Esophagus squamous epithelium (tissue), 5 donors: ENCODE measurements around the gene GPC6. TPM values are rescaled to one million over a fixed set of nuclear protein-coding genes. Genes with fewer than 3 reads are reported as not detected.

ENCODE experiments used
- DNase-seq: peaks from one replicate; lab custom pipeline; 2025; lab: John Stamatoyannopoulos, UW
- H3K27ac ChIP-seq, 4 donors: fragments of 200-600 bp; sonication (generic); one replicate each; pipeline ENCODE4 v1.5.1; 2016 to 2019; ENCODE audit warnings: mild to moderate bottlenecking in 1 of 4
- H3K27me3 ChIP-seq, 4 donors: fragments of 200-600 bp; sonication (generic); 1 replicate in 3 of 4; 2 replicates in 1 of 4; pipeline versions ENCODE4 v1.5.1 to v1.6.0; 2017 to 2021; ENCODE audit warnings: antibody characterized with exemption in 1 of 4
- H3K36me3 ChIP-seq, 3 donors: fragments of 200-600 bp; sonication (generic); one replicate each; pipeline ENCODE4 v1.5.1; 2016 to 2019
- H3K4me1 ChIP-seq, 3 donors: fragments of 200-600 bp; sonication (generic); one replicate each; pipeline ENCODE4 v1.5.1; 2017 to 2019
- H3K4me3 ChIP-seq, 4 donors: fragments of 200-600 bp; sonication (generic); 1 replicate in 3 of 4; 2 replicates in 1 of 4; pipeline ENCODE4 v1.5.1; 2016 to 2019; ENCODE audit warnings: mild to moderate bottlenecking in 2 of 4, moderate library complexity in 1 of 4
- H3K9me3 ChIP-seq, 3 donors: fragments of 200-600 bp; sonication (generic); one replicate each; pipeline ENCODE4 v1.5.1; 2016 to 2019
- POLR2A ChIP-seq, 4 donors: fragments of 450-650 bp; IDR thresholded peaks; one replicate each; pipeline ENCODE4 v1.6.1; 2017; ENCODE audit warnings: antibody characterized with exemption in 4 of 4, mild to moderate bottlenecking in 4 of 4, moderate library complexity in 3 of 4
- WGBS, 2 donors: methylation state at CpG; one replicate each; pipeline ENCODE4 v1.1.5; 2018; 5-methylcytosine and 5-hydroxymethylcytosine counted together
- intact Hi-C: fragments of 100-400 bp; cut with DNase I; formaldehyde crosslinking; loops from one replicate; pipeline ENCODE4 v1.15.0; 2022
- total RNA-seq, 4 donors: library from RNA; depleted of rRNA; stranded (reverse); fragments of >200 nt; gene quantifications; one replicate each; pipeline ENCODE4 v1.1.0, GENCODE V29; 2016
- TF ChIP-seq, protein P1 (sequence below), 6 experiments: fragments of 450-650 bp in 4 of 6; fragments of 200-600 bp in 2 of 6; sonication (generic) in 2 of 6; IDR thresholded peaks; one replicate each; pipeline ENCODE4 v1.5.1; 2016 to 2019; ENCODE audit warnings: antibody characterized with exemption in 6 of 6, mild to moderate bottlenecking in 4 of 6, moderate library complexity in 4 of 6
- donor health status: DM: yes; HTN: yes; CAD: no.

Gene GPC6
- total RNA-seq, 4 donors from 2014 or later: 0.57 to 8.6 (median 2.6) TPM

DNA sequence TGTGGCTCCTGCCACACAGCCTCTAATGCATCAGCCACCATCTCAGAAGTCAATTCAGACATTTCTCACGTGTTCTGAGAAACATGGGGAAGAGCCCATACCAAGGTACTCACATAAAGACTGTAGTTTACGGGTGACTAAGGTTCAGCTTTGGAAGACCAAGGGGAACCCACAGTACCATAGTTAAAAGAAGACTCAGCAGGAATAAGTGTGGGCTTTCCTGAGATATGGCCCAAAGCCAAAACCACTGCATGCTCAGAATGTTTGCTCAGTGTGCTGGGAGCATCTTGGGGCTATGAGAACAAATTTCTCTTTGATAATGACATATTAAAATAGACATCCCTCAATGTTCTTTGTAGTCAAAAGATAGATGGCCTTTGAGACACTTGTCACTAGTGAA lies 969.1 kb downstream of the GPC6 start:
- TF ChIP-seq, protein P1, sequence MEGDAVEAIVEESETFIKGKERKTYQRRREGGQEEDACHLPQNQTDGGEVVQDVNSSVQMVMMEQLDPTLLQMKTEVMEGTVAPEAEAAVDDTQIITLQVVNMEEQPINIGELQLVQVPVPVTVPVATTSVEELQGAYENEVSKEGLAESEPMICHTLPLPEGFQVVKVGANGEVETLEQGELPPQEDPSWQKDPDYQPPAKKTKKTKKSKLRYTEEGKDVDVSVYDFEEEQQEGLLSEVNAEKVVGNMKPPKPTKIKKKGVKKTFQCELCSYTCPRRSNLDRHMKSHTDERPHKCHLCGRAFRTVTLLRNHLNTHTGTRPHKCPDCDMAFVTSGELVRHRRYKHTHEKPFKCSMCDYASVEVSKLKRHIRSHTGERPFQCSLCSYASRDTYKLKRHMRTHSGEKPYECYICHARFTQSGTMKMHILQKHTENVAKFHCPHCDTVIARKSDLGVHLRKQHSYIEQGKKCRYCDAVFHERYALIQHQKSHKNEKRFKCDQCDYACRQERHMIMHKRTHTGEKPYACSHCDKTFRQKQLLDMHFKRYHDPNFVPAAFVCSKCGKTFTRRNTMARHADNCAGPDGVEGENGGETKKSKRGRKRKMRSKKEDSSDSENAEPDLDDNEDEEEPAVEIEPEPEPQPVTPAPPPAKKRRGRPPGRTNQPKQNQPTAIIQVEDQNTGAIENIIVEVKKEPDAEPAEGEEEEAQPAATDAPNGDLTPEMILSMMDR (IDR thresholded peaks at IDR 0.05): no peak
- TF ChIP-seq POLR2A (IDR thresholded peaks at IDR 0.05): no peak
- Histone ChIP-seq H3K27me3 (no peaks in the 10 kb centered on the region), H3K4me1 (peaks cover 0 to 40% (median 7%) of the 10 kb centered on the region in 3 donors), H3K36me3 (no peaks in the 10 kb centered on the region), H3K4me3 (no peak overlapping the region), H3K9me3 (no peaks in the 10 kb centered on the region), H3K27ac (no peak overlapping the region)
- DNase-seq: no peak
- 52 to 82% methylated on average over 2 of the region's 2 CpGs for WGBS, 2 donors
- intact Hi-C loops: no loop called here

DNA sequence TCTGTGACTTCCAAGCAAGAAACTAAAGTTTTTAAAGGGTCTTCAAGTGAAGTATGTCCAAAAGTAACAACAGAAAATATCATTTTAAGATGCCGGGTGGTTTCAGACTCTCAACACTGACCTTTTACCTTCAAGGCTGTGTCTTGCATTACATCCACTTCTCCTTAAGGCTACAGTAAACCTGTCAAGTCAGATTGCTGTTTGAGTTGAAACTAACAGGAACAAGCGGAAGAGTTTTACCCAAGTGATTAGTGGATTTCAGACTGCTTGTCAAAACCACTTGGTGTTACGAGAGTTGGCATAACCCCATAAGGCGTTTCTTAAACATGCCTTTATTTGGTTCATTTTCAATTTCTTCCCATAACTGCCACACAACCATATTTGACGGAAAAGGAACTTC lies 969.8 kb downstream of the GPC6 start:
- TF ChIP-seq POLR2A (IDR thresholded peaks at IDR 0.05): no peak
- TF ChIP-seq, protein P1 (IDR thresholded peaks at IDR 0.05): no peak
- Histone ChIP-seq H3K9me3 (no peaks in the 10 kb centered on the region), H3K27me3 (no peaks in the 10 kb centered on the region), H3K27ac (no peak overlapping the region), H3K4me1 (peaks cover 0 to 35% (median 7%) of the 10 kb centered on the region in 3 donors), H3K4me3 (no peak overlapping the region), H3K36me3 (no peaks in the 10 kb centered on the region)
- DNase-seq: no peak
- WGBS, 2 donors: 32 to 36% methylated on average over 5 of the region's 5 CpGs
- intact Hi-C loops: no loop called here

DNA sequence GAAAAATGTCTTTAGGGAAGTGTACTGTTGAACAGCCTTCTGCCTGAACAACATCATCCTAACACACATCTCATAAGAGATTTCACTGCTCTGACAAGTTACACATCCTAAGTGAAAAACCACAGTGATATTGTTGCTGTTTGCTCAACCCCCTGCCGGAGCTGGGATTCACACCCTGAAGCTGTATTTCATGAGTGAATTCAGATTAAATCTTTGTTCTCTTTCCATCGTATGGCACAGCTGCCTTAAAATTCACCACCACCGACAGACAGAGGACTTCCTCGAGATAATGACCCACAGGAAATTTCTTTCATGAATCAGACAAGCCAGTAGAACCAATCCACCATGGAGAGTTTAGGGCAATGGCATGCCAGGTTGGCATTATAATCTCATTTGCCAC lies 972.1 kb downstream of the GPC6 start:
- Histone ChIP-seq H3K36me3 (no peaks in the 10 kb centered on the region), H3K27me3 (no peaks in the 10 kb centered on the region), H3K27ac (no peak overlapping the region), H3K4me3 (no peak overlapping the region), H3K9me3 (no peaks in the 10 kb centered on the region), H3K4me1 (peaks cover 0 to 34% (median 7%) of the 10 kb centered on the region in 3 donors)
- TF ChIP-seq, protein P1 (IDR thresholded peaks at IDR 0.05): no peak
- TF ChIP-seq POLR2A (IDR thresholded peaks at IDR 0.05): no peak
- DNase-seq: no peak
- intact Hi-C loops: no loop called here
- 56 to 58% methylated on average over 3 to 4 of the region's 4 CpGs for WGBS, 2 donors

DNA sequence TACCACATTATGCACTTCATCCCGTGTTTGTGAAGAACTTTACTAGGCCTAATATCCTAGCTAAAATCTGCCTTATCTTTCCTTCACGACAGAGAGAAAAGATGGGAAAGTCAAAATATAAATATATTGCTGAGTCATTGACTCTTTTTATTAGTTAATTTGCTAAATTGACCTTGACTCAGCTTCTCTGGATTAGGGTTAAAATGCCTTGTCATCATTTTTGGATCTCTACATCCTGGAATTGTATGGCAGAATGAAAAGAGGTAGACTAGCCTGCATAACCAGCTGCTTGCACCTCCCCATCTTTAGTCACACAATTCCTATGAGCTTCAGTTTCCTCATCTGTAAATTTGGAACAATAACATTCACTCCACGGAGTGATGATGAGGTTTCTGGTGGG lies 972.5 kb downstream of the GPC6 start:
- Histone ChIP-seq H3K27ac (no peak overlapping the region), H3K27me3 (no peaks in the 10 kb centered on the region), H3K36me3 (no peaks in the 10 kb centered on the region), H3K4me1 (peaks cover 0 to 34% (median 7%) of the 10 kb centered on the region in 3 donors), H3K4me3 (no peak overlapping the region), H3K9me3 (no peaks in the 10 kb centered on the region)
- DNase-seq: no peak
- intact Hi-C loops: no loop called here
- 51% methylated on average over 3 of the region's 3 CpGs for WGBS, 2 donors
- TF ChIP-seq POLR2A (IDR thresholded peaks at IDR 0.05): no peak
- TF ChIP-seq, protein P1 (IDR thresholded peaks at IDR 0.05): no peak

DNA sequence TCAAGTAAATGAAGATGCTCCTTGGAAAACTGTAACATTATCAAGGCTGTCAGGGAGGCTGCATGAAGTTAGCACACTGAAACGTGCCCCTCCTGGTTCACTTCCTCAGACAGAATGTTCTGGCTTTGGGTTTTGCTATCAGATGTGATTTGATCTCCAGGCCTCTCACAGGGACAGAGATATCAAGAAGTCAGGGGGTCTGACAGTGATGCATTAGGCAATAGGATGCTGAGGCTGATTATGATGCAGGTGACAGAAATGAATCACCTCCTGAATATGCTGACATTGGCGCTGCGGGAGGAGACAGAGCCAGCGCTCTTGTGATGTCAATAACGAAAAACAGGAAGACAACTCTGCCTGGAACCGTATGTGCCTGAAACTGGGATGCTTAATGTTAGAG lies 974.4 kb downstream of the GPC6 start:
- peaks cover 0 to 28% (median under 1%) of the 10 kb centered on the region in 3 donors for H3K4me1 ChIP-seq
- H3K36me3 ChIP-seq: no peaks in the 10 kb centered on the region
- no peaks in the 10 kb centered on the region for H3K27me3 ChIP-seq
- H3K27ac ChIP-seq: no peak overlapping the region
- intact Hi-C loops: no loop called here
- H3K4me3 ChIP-seq: no peak overlapping the region
- TF ChIP-seq, protein P1 (IDR thresholded peaks at IDR 0.05): no peak
- no peak for TF ChIP-seq POLR2A (IDR thresholded peaks at IDR 0.05)
- no peak for DNase-seq
- 87 to 97% methylated on average over 5 to 6 of the region's 6 CpGs for WGBS, 2 donors
- no peaks in the 10 kb centered on the region for H3K9me3 ChIP-seq
